A549 (cell line): ENCODE results near the gene DYSF. TPM values are rescaled to one million over a fixed set of nuclear protein-coding genes. Genes with fewer than 3 reads are reported as not detected.
A peak's percentile ranks its signal among the peaks of the same experiment; 100 is the strongest.

Experiments
- ATAC-seq, 2 experiments: fragments of 200-7000 bp in 1 of 2; fragments of >200 bp in 1 of 2; cut with Nextera tagmentation in 1 of 2; cut with Tn5 transposase in 1 of 2; 3 replicates each; pipeline versions ENCODE4 v1.8.0 to v1.9.1; 2018 to 2020; ENCODE audit warnings: mild to moderate bottlenecking in 1 of 2, moderate library complexity in 1 of 2
- CTCF ChIA-PET: fragments of 300-600 bp; sonication (Branson Sonifier 250); formaldehyde crosslinking; extraction: SDS; loops from one replicate; lab custom pipeline; 2021; ENCODE audit warnings: antibody characterized with exemption, inconsistent platforms; lab: Yijun Ruan, JAX
- POLR2A ChIA-PET: fragments of 350-600 bp; formaldehyde crosslinking; extraction: SDS; loops from one replicate; lab custom pipeline; 2021; ENCODE audit warnings: antibody characterized with exemption, inconsistent platforms; lab: Yijun Ruan, JAX
- DNase-seq, 2 experiments: peaks; one replicate each; pipeline versions ENCODE4 v3.0.0 to v3.0.0-alpha.2; 2011 to 2016; ENCODE audit warnings: low read depth in 1 of 2, low spot score in 1 of 2
- FAIRE-seq: peaks from 2 replicates; lab custom pipeline; 2011; peaks lifted over from hg19 to GRCh38; lab: Jason Lieb, UNC
- H3K27ac ChIP-seq, 2 experiments: fragments of >200 bp; sonication (Bioruptor Twin); formaldehyde crosslinking; 3 replicates each; pipeline ENCODE4 v1.5.1; 2016 to 2017
- H3K4me1 ChIP-seq: fragments of >200 bp; sonication (Bioruptor Twin); formaldehyde crosslinking; 3 replicates; pipeline ENCODE4 v1.6.1; 2016
- H3K4me2 ChIP-seq: fragments of >200 bp; sonication (Bioruptor Twin); formaldehyde crosslinking; 3 replicates; pipeline ENCODE4 v1.6.1; 2016
- H3K4me3 ChIP-seq: fragments of >200 bp; sonication (Bioruptor Twin); formaldehyde crosslinking; 3 replicates; pipeline ENCODE4 v1.5.1; 2016
- H3K9me3 ChIP-seq: fragments of >200 bp; sonication (Bioruptor Twin); formaldehyde crosslinking; 3 replicates; pipeline ENCODE4 v1.6.1; 2016
- EHF ChIP-seq: fragments of 250-450 bp; sonication (Bioruptor Pico); IDR thresholded peaks from 2 replicates; pipeline ENCODE4 v1.5.0; 2020; ENCODE audit warnings: mild to moderate bottlenecking
- ESRRA ChIP-seq: fragments of 150-350 bp; IDR thresholded peaks from 2 replicates; pipeline ENCODE4 v1.6.1; 2014; ENCODE audit warnings: mild to moderate bottlenecking, low read length, borderline replicate concordance
- FOSB ChIP-seq: fragments of 250-450 bp; sonication (Bioruptor Pico); IDR thresholded peaks from 2 replicates; pipeline ENCODE4 v1.5.0; 2020; ENCODE audit warnings: mild to moderate bottlenecking, moderate library complexity
- FOSL2 ChIP-seq, 2 experiments: fragments of 450-650 bp in 1 of 2; fragments of >200 bp in 1 of 2; sonication (Bioruptor Twin) in 1 of 2; formaldehyde crosslinking; IDR thresholded peaks; 2 replicates each; pipeline versions ENCODE4 v1.5.0 to v1.6.1; 2016 to 2020; ENCODE audit warnings: mild to moderate bottlenecking in 1 of 2, moderate library complexity in 1 of 2
- HDAC2 ChIP-seq: fragments of 200-600 bp; sonication (generic); IDR thresholded peaks from 2 replicates; pipeline ENCODE4 v1.6.1; 2016
- HOXB13 ChIP-seq: fragments of 250-450 bp; sonication (Bioruptor Pico); IDR thresholded peaks from 2 replicates; pipeline ENCODE4 v1.5.0; 2020; ENCODE audit warnings: low read depth, mild to moderate bottlenecking, moderate library complexity
- HOXB5 ChIP-seq: fragments of 250-450 bp; sonication (Bioruptor Pico); IDR thresholded peaks from 2 replicates; pipeline ENCODE4 v1.5.0; 2020; ENCODE audit warnings: mild to moderate bottlenecking, moderate library complexity
- JUN ChIP-seq, 2 experiments: fragments of >200 bp; sonication (Bioruptor Twin); formaldehyde crosslinking; IDR thresholded peaks; 2 replicates in 1 of 2; 3 replicates in 1 of 2; pipeline ENCODE4 v1.6.1; 2016 to 2017
- JUNB ChIP-seq: fragments of >200 bp; sonication (Bioruptor Twin); formaldehyde crosslinking; IDR thresholded peaks from 2 replicates; pipeline ENCODE4 v1.6.1; 2016
- KDM1A ChIP-seq: fragments of 200-600 bp; sonication (generic); IDR thresholded peaks from 2 replicates; pipeline ENCODE4 v1.6.1; 2016; ENCODE audit warnings: low read depth, mild to moderate bottlenecking
- MAZ ChIP-seq: fragments of 150-350 bp; IDR thresholded peaks from 2 replicates; pipeline ENCODE4 v1.6.1; 2014; ENCODE audit warnings: antibody characterized with exemption, low read depth, low read length, borderline replicate concordance
- NFE2L2 ChIP-seq: fragments of 150-350 bp; conservative IDR thresholded peaks from 2 replicates; pipeline ENCODE4 v1.6.1; 2014; ENCODE audit warnings: low read length
- NPAS2 ChIP-seq: fragments of 250-450 bp; sonication (Bioruptor Pico); IDR thresholded peaks from 2 replicates; pipeline ENCODE4 v1.8.0; 2022; ENCODE audit warnings: mild to moderate bottlenecking, moderate library complexity, borderline replicate concordance
- NR3C1 ChIP-seq: fragments of >200 bp; sonication (Bioruptor Twin); formaldehyde crosslinking; IDR thresholded peaks from 3 replicates; pipeline ENCODE4 v1.6.1; 2017
- POLR2A ChIP-seq: IDR thresholded peaks from 2 replicates; pipeline ENCODE4 v1.6.1; 2012; ENCODE audit warnings: mild to moderate bottlenecking, low read length
- POLR2AphosphoS2 ChIP-seq: conservative IDR thresholded peaks from 2 replicates; pipeline ENCODE4 v1.6.1; 2012; ENCODE audit warnings: low read length, improper control_type of control experiment, inconsistent platforms
- RAD21 ChIP-seq, 2 experiments: fragments of >200 bp in 1 of 2; sonication (Bioruptor Twin) in 1 of 2; formaldehyde crosslinking in 1 of 2; IDR thresholded peaks in 1 of 2; conservative IDR thresholded peaks in 1 of 2; 2 replicates in 1 of 2; 3 replicates in 1 of 2; pipeline ENCODE4 v1.6.1; 2012 to 2018; ENCODE audit warnings: inconsistent platforms in 1 of 2
- RARB ChIP-seq: fragments of 250-450 bp; sonication (Bioruptor Pico); IDR thresholded peaks from 2 replicates; pipeline ENCODE4 v1.8.0; 2021; ENCODE audit warnings: mild to moderate bottlenecking, moderate library complexity
- SREBF2 ChIP-seq: fragments of 450-650 bp; IDR thresholded peaks from 2 replicates; pipeline ENCODE4 v1.6.1; 2014; ENCODE audit warnings: mild to moderate bottlenecking, moderate library complexity
- TP53 ChIP-seq: fragments of 250-450 bp; sonication (Bioruptor Pico); IDR thresholded peaks from 2 replicates; pipeline ENCODE4 v1.5.0; 2021; ENCODE audit warnings: mild to moderate bottlenecking, moderate library complexity
- ZC3H11A ChIP-seq: fragments of 450-650 bp; IDR thresholded peaks from 2 replicates; pipeline ENCODE4 v1.6.1; 2014; ENCODE audit warnings: antibody characterized with exemption, mild to moderate bottlenecking
- ZNF302 ChIP-seq: fragments of 250-450 bp; sonication (Bioruptor Pico); IDR thresholded peaks from 2 replicates; pipeline ENCODE4 v1.9.0; 2021; ENCODE audit warnings: inconsistent platforms, mild to moderate bottlenecking, moderate library complexity
- WGBS: methylation state at CpG from one replicate; pipeline ENCODE4 v1.1.6; 2017; ENCODE audit errors: missing lambda C conversion rate; 5-methylcytosine and 5-hydroxymethylcytosine counted together
- polyA plus RNA-seq, 4 experiments: library from polyadenylated mRNA; depleted of rRNA in 3 of 4; stranded (reverse); fragments of >200 nt; fragmentation: RNase III in 1 of 4; extraction: RNeasy Plus Mini Kit Qiagen cat#74134 plus additional on column Dnase treatment in 1 of 4; gene quantifications; 2 replicates in 3 of 4; 3 replicates in 1 of 4; pipeline ENCODE4 v1.2.3, GENCODE V29; 2011 to 2017
- TF ChIP-seq, protein P1 (sequence below): fragments of 150-350 bp; IDR thresholded peaks from 2 replicates; pipeline ENCODE4 v1.6.1; 2014; ENCODE audit warnings: low read depth, mild to moderate bottlenecking, low read length
- TF ChIP-seq, protein P2 (sequence below): fragments of 250-450 bp; sonication (Bioruptor Pico); IDR thresholded peaks from 2 replicates; pipeline ENCODE4 v1.5.0; 2020; ENCODE audit warnings: low read depth, mild to moderate bottlenecking, moderate library complexity
- TF ChIP-seq, protein P3 (sequence below): IDR thresholded peaks from 2 replicates; pipeline ENCODE4 v1.6.1; 2012
- TF ChIP-seq, protein P4 (sequence below): fragments of >200 bp; sonication (Bioruptor Twin); formaldehyde crosslinking; IDR thresholded peaks from 2 replicates; pipeline ENCODE4 v1.6.1; 2016
- TF ChIP-seq, protein P5 (sequence below): fragments of >200 bp; sonication (Bioruptor Twin); formaldehyde crosslinking; IDR thresholded peaks from 3 replicates; pipeline ENCODE4 v1.5.1; 2016
- TF ChIP-seq, protein P6 (sequence below): fragments of 450-650 bp; IDR thresholded peaks from 2 replicates; pipeline ENCODE4 v1.6.1; 2014; ENCODE audit warnings: antibody characterized with exemption

DYSF gene
- polyA plus RNA-seq, 2 of the 4 experiments (the other 2 are of a cell fraction): 0.36 to 0.98 TPM

DNA sequence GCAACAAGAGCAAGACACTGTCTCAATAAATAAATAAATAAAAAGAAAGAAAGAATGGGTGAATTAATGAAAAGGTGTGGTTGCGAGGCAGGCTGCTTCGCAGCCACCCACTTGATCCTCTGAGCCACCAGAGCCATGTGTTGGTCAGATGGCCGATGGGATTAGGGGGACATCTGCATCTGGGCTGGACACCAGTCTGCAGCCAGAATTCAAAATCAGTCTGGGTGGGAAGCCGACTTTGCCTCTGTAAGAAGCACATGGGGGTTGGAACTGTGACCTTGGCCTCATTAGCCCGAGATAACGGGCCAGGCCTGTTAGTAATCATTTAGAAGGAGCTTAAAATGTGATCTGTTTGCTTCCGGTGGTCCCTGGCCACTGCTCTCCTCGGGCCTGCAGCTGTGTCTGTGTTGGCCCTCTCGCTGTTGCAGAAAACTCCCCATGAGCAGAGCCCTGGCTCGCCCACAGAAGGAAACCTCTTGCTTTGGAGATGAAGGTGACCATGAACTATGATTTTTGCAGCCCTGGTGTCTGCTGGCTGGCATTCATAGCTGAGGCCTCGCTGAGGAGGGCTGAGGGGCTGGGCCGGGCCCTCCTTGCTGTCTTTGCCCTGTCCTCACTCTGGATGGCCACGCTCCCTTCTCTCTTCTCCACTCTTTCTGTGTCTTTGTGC, 94.4 kb downstream of the DYSF start:
- no peak for ATAC-seq
- no peak for DNase-seq
- WGBS: 49% methylated on average over 13 of the region's 13 CpGs
- TF ChIP-seq MAZ (no peak), HOXB13 (CRISPR knock-in tag) (no peak), JUNB (no peak), HDAC2 (no peak), POLR2AphosphoS2 (no peak), SREBF2 (no peak), HOXB5 (CRISPR knock-in tag) (no peak), ESRRA (no peak), KDM1A (no peak), NPAS2 (CRISPR knock-in tag) (no peak), ZNF302 (CRISPR knock-in tag) (no peak), FOSL2 (IDR thresholded peaks at IDR 0.05) (no peak), FOSL2 (CRISPR knock-in tag; IDR thresholded peaks at IDR 0.05) (no peak), NFE2L2 (no peak), TP53 (CRISPR knock-in tag) (no peak)
- TF ChIP-seq, protein P1, sequence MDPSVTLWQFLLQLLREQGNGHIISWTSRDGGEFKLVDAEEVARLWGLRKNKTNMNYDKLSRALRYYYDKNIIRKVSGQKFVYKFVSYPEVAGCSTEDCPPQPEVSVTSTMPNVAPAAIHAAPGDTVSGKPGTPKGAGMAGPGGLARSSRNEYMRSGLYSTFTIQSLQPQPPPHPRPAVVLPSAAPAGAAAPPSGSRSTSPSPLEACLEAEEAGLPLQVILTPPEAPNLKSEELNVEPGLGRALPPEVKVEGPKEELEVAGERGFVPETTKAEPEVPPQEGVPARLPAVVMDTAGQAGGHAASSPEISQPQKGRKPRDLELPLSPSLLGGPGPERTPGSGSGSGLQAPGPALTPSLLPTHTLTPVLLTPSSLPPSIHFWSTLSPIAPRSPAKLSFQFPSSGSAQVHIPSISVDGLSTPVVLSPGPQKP: no peak
- TF ChIP-seq, protein P2, sequence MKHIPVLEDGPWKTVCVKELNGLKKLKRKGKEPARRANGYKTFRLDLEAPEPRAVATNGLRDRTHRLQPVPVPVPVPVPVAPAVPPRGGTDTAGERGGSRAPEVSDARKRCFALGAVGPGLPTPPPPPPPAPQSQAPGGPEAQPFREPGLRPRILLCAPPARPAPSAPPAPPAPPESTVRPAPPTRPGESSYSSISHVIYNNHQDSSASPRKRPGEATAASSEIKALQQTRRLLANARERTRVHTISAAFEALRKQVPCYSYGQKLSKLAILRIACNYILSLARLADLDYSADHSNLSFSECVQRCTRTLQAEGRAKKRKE: no peak
- TF ChIP-seq, protein P3, sequence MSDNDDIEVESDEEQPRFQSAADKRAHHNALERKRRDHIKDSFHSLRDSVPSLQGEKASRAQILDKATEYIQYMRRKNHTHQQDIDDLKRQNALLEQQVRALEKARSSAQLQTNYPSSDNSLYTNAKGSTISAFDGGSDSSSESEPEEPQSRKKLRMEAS: no peak
- TF ChIP-seq, protein P4, sequence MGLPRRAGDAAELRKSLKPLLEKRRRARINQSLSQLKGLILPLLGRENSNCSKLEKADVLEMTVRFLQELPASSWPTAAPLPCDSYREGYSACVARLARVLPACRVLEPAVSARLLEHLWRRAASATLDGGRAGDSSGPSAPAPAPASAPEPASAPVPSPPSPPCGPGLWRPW: no peak
- TF ChIP-seq, protein P5, sequence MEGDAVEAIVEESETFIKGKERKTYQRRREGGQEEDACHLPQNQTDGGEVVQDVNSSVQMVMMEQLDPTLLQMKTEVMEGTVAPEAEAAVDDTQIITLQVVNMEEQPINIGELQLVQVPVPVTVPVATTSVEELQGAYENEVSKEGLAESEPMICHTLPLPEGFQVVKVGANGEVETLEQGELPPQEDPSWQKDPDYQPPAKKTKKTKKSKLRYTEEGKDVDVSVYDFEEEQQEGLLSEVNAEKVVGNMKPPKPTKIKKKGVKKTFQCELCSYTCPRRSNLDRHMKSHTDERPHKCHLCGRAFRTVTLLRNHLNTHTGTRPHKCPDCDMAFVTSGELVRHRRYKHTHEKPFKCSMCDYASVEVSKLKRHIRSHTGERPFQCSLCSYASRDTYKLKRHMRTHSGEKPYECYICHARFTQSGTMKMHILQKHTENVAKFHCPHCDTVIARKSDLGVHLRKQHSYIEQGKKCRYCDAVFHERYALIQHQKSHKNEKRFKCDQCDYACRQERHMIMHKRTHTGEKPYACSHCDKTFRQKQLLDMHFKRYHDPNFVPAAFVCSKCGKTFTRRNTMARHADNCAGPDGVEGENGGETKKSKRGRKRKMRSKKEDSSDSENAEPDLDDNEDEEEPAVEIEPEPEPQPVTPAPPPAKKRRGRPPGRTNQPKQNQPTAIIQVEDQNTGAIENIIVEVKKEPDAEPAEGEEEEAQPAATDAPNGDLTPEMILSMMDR: no peak
- Histone ChIP-seq H3K27ac (no peak overlapping the region), H3K9me3 (no peaks in the 10 kb centered on the region), H3K4me1 (peaks cover 8% of the 10 kb centered on the region), H3K4me3 (no peak overlapping the region), H3K4me2 (no peak overlapping the region)
- FAIRE-seq: no peak
- POLR2A ChIA-PET: no interaction called here
- CTCF ChIA-PET: interaction anchor here (0.6 to 14.0 kb wide), 25 partner anchors 9 to 1426 kb away, joined by 3 to 185 read pairs (median 4); partner anchors contain the start of genes CYP26B1 and SPR

DNA sequence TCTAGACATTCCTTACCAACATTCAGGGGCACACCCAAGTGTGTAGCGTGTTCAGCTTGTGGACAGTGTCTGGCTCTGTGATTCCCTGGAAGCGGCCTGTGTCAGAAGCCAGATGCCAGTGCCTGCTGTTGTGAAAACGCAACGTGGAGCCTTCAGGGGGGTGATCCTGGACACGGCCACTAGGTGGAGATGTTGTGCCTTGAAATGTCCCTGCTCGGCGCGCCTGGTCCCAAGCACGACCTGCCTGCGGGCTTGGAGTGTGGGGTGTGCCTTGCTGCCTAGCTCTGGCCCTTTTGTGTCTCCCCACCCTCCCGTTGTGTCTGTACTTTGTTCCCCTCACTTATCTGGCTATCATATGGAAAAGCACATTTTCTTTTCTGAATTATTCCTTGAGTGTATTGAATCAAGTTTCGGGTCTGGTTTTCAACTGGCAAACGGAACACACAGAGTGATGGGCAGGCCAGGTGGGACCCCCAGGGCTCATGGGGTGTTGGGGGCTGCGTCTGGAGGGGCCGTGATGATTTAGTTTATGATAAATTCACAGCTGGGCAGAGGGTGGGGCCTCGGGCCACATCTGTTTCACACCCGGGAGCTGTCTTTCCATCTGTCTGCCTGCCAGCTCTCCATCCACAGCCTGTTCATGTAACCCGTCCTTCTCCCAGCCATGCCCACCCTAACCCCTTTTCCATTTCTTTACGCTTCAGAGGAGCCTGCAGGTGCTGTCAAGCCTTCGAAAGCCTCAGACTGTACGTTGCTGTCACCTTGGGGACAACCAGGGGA, 95.5 kb downstream of the DYSF start:
- POLR2A ChIA-PET: no interaction called here
- ATAC-seq (peak; percentile 48 to 78; a peak in 4 of 6 replicates), DNase-seq (peak; percentile 79 to 86), FAIRE-seq (peak; percentile 68)
- no peak overlapping the region for H3K4me3 ChIP-seq
- CTCF ChIA-PET: interaction anchor here (0.6 to 14.0 kb wide), 30 partner anchors 10 to 1343 kb away, joined by 3 to 185 read pairs (median 4); partner anchors contain the start of genes CYP26B1 and SPR
- WGBS: 46% methylated on average over 21 of the region's 21 CpGs
- peaks cover 8% of the 10 kb centered on the region for H3K4me1 ChIP-seq
- no peaks in the 10 kb centered on the region for H3K9me3 ChIP-seq
- H3K4me2 ChIP-seq: no peak overlapping the region
- H3K27ac ChIP-seq: no peak overlapping the region
- no peak for TF ChIP-seq RARB (CRISPR knock-in tag)
- TF ChIP-seq RAD21 (conservative IDR thresholded peaks at IDR 0.05 in 1 of 2, IDR thresholded peaks at IDR 0.05 in 1 of 2): peak; percentile 91 to 95
- TF ChIP-seq JUN (IDR thresholded peaks at IDR 0.05): no peak
- TF ChIP-seq MAZ: no peak
- no peak for TF ChIP-seq TP53 (CRISPR knock-in tag)
- no peak for TF ChIP-seq ZC3H11A
- no peak for TF ChIP-seq NR3C1
- TF ChIP-seq, protein P6, sequence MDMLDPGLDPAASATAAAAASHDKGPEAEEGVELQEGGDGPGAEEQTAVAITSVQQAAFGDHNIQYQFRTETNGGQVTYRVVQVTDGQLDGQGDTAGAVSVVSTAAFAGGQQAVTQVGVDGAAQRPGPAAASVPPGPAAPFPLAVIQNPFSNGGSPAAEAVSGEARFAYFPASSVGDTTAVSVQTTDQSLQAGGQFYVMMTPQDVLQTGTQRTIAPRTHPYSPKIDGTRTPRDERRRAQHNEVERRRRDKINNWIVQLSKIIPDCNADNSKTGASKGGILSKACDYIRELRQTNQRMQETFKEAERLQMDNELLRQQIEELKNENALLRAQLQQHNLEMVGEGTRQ: no peak
- TF ChIP-seq, protein P5: peak; percentile 89
- TF ChIP-seq POLR2A: no peak
- no peak for TF ChIP-seq EHF (CRISPR knock-in tag)
- no peak for TF ChIP-seq FOSB (CRISPR knock-in tag)
- TF ChIP-seq, protein P3: peak; percentile 32; the same call in 1 of the 2 replicates
